C4-2B (cell line): ENCODE data around the gene SPNS2.

Experiments used
- H3K27ac ChIP-seq: fragments of 450-650 bp; 2 replicates; pipeline ENCODE4 v1.5.1; 2017
- CTCF ChIP-seq: fragments of 450-650 bp; conservative IDR thresholded peaks from 2 replicates; pipeline ENCODE4 v1.5.1; 2017; ENCODE audit warnings: mild to moderate bottlenecking
- ZFX ChIP-seq: fragments of 450-650 bp; IDR thresholded peaks from 2 replicates; pipeline ENCODE4 v1.6.1; 2017

Gene SPNS2

GRCh38 chr17:4545217-4545951, 46.7 kb downstream of the SPNS2 start:
- no peak overlapping the region for H3K27ac ChIP-seq
- TF ChIP-seq ZFX: no peak
- TF ChIP-seq CTCF: no peak

GRCh38 chr17:4547118-4547906, 48.6 kb downstream of the SPNS2 start:
- TF ChIP-seq ZFX (no peak), CTCF (no peak)
- no peak overlapping the region for H3K27ac ChIP-seq

GRCh38 chr17:4548061-4548461, 49.4 kb downstream of the SPNS2 start:
- no peak overlapping the region for H3K27ac ChIP-seq
- TF ChIP-seq ZFX (no peak), CTCF (no peak)

- no peak for TF ChIP-seq CTCF
- no peak for TF ChIP-seq ZFX
- H3K27ac ChIP-seq: no peak overlapping the region
Measured at GRCh38 chr17:4548721-4549531, 50.2 kb downstream of the SPNS2 start.

- TF ChIP-seq ZFX (no peak), CTCF (no peak)
Measured at GRCh38 chr17:4549781-4550533, 51.3 kb downstream of the SPNS2 start.

GRCh38 chr17:4550534-4551039, 51.9 kb downstream of the SPNS2 start:
- no peak overlapping the region for H3K27ac ChIP-seq
- TF ChIP-seq ZFX: no peak
- no peak for TF ChIP-seq CTCF

More at GRCh38 chr17:4549781-4550533, 51.3 kb downstream of the SPNS2 start:
- no peak overlapping the region for H3K27ac ChIP-seq
